ENCODE results near the gene SHMT1.

- TF ChIP-seq CTCF (conservative IDR thresholded peaks at IDR 0.05 in 1 of 2, IDR thresholded peaks at IDR 0.05 in 1 of 2; ENCODE audit: low read depth in 1 of 2, low read length in 2 of 2) = no peak
- no peak for TF ChIP-seq EZH2 (IDR thresholded peaks at IDR 0.05; ENCODE audit: low read length, missing control alignments)
These were observed 39.7 kb downstream of the SHMT1 start for GRCh38 chr17:18323507-18324139.
